ENCODE data around the gene ADAMTS17.

ADAMTS17 gene

DNA sequence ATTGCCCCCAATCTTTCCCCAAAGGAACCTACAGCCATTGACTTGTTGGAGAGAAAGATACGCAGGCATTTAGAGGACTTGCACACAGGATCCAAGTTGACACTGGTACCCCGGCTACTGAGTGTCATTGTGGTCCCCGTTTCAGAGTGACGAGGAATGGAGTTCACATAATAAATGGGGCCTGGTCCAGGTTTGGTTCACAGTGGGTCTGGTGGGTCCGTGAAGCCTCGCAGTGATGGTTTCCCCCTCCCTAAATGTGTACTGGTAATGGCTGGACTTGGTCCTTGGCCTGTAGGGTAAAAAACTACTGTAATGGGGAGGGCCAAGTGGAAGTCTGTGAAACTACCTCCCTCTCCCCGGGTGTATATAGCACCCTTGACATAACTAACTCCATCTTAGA is 376.4 kb downstream of the ADAMTS17 start:
- TF ChIP-seq, protein P1, sequence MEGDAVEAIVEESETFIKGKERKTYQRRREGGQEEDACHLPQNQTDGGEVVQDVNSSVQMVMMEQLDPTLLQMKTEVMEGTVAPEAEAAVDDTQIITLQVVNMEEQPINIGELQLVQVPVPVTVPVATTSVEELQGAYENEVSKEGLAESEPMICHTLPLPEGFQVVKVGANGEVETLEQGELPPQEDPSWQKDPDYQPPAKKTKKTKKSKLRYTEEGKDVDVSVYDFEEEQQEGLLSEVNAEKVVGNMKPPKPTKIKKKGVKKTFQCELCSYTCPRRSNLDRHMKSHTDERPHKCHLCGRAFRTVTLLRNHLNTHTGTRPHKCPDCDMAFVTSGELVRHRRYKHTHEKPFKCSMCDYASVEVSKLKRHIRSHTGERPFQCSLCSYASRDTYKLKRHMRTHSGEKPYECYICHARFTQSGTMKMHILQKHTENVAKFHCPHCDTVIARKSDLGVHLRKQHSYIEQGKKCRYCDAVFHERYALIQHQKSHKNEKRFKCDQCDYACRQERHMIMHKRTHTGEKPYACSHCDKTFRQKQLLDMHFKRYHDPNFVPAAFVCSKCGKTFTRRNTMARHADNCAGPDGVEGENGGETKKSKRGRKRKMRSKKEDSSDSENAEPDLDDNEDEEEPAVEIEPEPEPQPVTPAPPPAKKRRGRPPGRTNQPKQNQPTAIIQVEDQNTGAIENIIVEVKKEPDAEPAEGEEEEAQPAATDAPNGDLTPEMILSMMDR (IDR thresholded peaks at IDR 0.05; ENCODE audit: control insufficient read depth, extremely low read depth, insufficient read depth) = no peak
- no peak for DNase-seq (ENCODE audit: low read depth)
- H3K4me3 ChIP-seq (ENCODE audit: low read depth, low read length) = no peak overlapping the region

- H3K4me3 ChIP-seq (ENCODE audit: low read depth, low read length) = no peak overlapping the region
- no peak for DNase-seq (ENCODE audit: low read depth)
- TF ChIP-seq, protein P1 (IDR thresholded peaks at IDR 0.05; ENCODE audit: control insufficient read depth, extremely low read depth, insufficient read depth) = no peak
Observed at GRCh38 chr15:99963976-99964375, 377.8 kb downstream of the ADAMTS17 start.

DNA sequence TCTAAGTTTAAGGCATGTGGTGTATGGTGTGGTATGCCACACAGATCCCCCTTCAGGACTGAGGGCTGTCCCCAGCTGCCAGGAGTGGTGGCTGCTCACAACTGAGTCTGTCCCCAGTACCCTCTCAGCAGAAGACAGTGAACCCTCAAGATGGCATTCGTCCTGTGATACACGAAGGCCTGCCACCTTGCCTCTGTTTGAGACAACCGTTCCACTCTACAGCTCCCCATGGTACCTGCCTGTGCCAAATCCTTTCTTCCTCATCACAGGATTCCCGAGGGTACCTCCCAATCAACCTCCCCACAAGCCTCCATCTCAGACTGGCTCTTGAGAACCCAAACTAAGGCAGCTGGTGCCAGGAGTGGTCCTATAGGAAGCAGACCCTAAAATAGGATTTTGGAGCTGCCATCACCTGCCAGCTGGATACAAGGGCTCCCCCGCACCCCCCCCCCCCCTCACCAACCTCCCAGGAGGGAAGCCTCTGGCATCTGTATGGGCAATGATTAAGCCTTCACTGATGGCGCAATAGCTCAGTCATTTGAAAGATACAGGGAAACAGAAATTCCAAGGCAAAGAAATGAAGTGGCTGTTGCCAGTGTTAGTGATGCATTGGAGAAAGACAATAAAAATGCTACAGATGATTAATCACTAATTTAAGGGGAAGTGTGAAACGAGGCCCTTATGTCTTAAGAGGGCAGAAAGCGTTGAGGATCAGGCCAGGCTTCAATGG is 378.5 kb downstream of the ADAMTS17 start:
- TF ChIP-seq, protein P1 (IDR thresholded peaks at IDR 0.05; ENCODE audit: control insufficient read depth, extremely low read depth, insufficient read depth) = no peak
- H3K4me3 ChIP-seq (ENCODE audit: low read depth, low read length) = no peak overlapping the region
- DNase-seq (ENCODE audit: low read depth) = no peak

GRCh38 chr15:99962006-99962561 is 379.7 kb downstream of the ADAMTS17 start:
- no peak overlapping the region for H3K4me3 ChIP-seq (ENCODE audit: low read depth, low read length)
- DNase-seq (ENCODE audit: low read depth) = no peak
- TF ChIP-seq, protein P1 (IDR thresholded peaks at IDR 0.05; ENCODE audit: control insufficient read depth, extremely low read depth, insufficient read depth) = no peak

GRCh38 chr15:99961011-99961441 is 380.7 kb downstream of the ADAMTS17 start:
- TF ChIP-seq, protein P1 (IDR thresholded peaks at IDR 0.05; ENCODE audit: control insufficient read depth, extremely low read depth, insufficient read depth) = no peak
- DNase-seq (ENCODE audit: low read depth) = no peak
- H3K4me3 ChIP-seq (ENCODE audit: low read depth, low read length) = no peak overlapping the region

DNA sequence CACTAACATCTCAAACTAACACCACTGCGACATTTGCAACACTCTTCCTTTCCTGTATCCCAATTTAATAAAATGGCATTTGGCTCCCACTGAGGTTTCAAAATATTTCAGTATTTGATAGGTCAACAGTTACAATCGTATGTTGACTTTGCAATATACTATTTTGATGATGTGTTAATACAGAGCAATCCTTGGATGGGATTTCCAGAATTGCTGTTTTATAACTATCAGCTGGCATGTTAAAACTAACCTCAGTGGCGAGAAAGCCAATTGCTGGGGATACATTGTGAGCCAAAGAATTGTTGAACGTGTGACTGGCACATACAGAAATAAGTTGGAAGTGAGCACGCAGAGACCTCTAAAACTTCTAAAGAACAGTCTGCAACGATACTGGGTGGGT is 382.4 kb downstream of the ADAMTS17 start:
- H3K4me3 ChIP-seq (ENCODE audit: low read depth, low read length) = no peak overlapping the region
- no peak for DNase-seq (ENCODE audit: low read depth)
- TF ChIP-seq, protein P1 (IDR thresholded peaks at IDR 0.05; ENCODE audit: control insufficient read depth, extremely low read depth, insufficient read depth) = no peak
